Gastrocnemius medialis (tissue), 4 donors: ENCODE data around the gene SCAF1.

Experiments used
- CTCF ChIP-seq, 5 experiments: fragments of 450-650 bp in 3 of 5; fragments of 200-600 bp in 2 of 5; sonication (generic) in 2 of 5; IDR thresholded peaks in 4 of 5; conservative IDR thresholded peaks in 1 of 5; 1 replicate in 4 of 5; 2 replicates in 1 of 5; pipeline ENCODE4 v1.5.1; 2016 to 2019; ENCODE audit warnings: antibody characterized with exemption in 5 of 5, mild to moderate bottlenecking in 3 of 5, moderate library complexity in 3 of 5
- POLR2A ChIP-seq, 2 donors: fragments of 450-650 bp; IDR thresholded peaks; one replicate each; pipeline ENCODE4 v1.6.1; 2017; ENCODE audit warnings: antibody characterized with exemption in 2 of 2, mild to moderate bottlenecking in 2 of 2, moderate library complexity in 2 of 2

GRCh38 chr19:49629659-49630058, 12.3 kb upstream of the SCAF1 start:
- TF ChIP-seq CTCF (IDR thresholded peaks at IDR 0.05 in 4 of 5, conservative IDR thresholded peaks at IDR 0.05 in 1 of 5) (no peak), POLR2A (IDR thresholded peaks at IDR 0.05) (no peak)
